DMS153 treated with DMSO at 0.1 percent for 48 hours (cell line): Measurements from ENCODE around the gene NES.

Experiments used
- DNase-seq: peaks from one replicate; lab custom pipeline; 2025; ENCODE audit not compliant: unreplicated experiment; lab: John Stamatoyannopoulos, UW

Gene NES

GRCh38 chr1:156665539-156665938 lies 11.7 kb downstream of the NES start:
- DNase-seq = no peak

GRCh38 chr1:156664767-156665411 lies 12.3 kb downstream of the NES start:
- DNase-seq = no peak

- DNase-seq = no peak
These were observed 13.0 kb downstream of the NES start for GRCh38 chr1:156664046-156664766.

GRCh38 chr1:156663178-156663577 lies 14.0 kb downstream of the NES start:
- no peak for DNase-seq

GRCh38 chr1:156662800-156663055 lies 14.5 kb downstream of the NES start:
- no peak for DNase-seq

- DNase-seq = no peak
These were observed 15.0 kb downstream of the NES start for GRCh38 chr1:156662005-156662799.

GRCh38 chr1:156660752-156661112 lies 16.5 kb downstream of the NES start:
- DNase-seq = no peak

- peak; percentile 98 for DNase-seq
These were observed 17.0 kb downstream of the NES start for GRCh38 chr1:156659988-156660751.

- DNase-seq = no peak
These were observed 17.6 kb downstream of the NES start for GRCh38 chr1:156659661-156659987.

- DNase-seq = no peak
These were observed 18.1 kb downstream of the NES start for GRCh38 chr1:156658945-156659574.

- no peak for DNase-seq
These were observed 18.7 kb downstream of the NES start for GRCh38 chr1:156658496-156658895.

GRCh38 chr1:156657741-156658319 lies 19.4 kb downstream of the NES start:
- no peak for DNase-seq

- peak; percentile 74 for DNase-seq
These were observed 20.1 kb downstream of the NES start for GRCh38 chr1:156656806-156657740.

- DNase-seq = no peak
These were observed 21.2 kb downstream of the NES start for GRCh38 chr1:156655904-156656516.

- DNase-seq = no peak
These were observed 21.9 kb downstream of the NES start for GRCh38 chr1:156655151-156655903.

- no peak for DNase-seq
These were observed 22.5 kb downstream of the NES start for GRCh38 chr1:156654700-156655099.

- DNase-seq = no peak
These were observed 24.2 kb downstream of the NES start for GRCh38 chr1:156652992-156653355.

GRCh38 chr1:156652131-156652991 lies 24.8 kb downstream of the NES start:
- no peak for DNase-seq
